ENCODE results near the gene CCDC154. TPM values are rescaled to one million over a fixed set of nuclear protein-coding genes. Genes with fewer than 3 reads are reported as not detected.

CCDC154 gene
- polyA plus RNA-seq, 1 donor (not counting 4 experiments of a cell fraction or from before 2014, with no cell fraction given): 0.46 TPM

- no peaks in the 10 kb centered on the region for H3K4me1 ChIP-seq (ENCODE audit: control insufficient read depth, extremely low read depth, insufficient read depth, low read length)
- no peaks in the 10 kb centered on the region for H4K20me1 ChIP-seq (ENCODE audit: control insufficient read depth, extremely low read depth, insufficient read depth, low read length)
- H3K9me3 ChIP-seq (ENCODE audit: control insufficient read depth, low read depth, low read length): no peaks in the 10 kb centered on the region
- no peak overlapping the region for H3K4me3 ChIP-seq (ENCODE audit: control insufficient read depth in 2 of 3, extremely low read depth in 1 of 3, insufficient read depth in 2 of 3, low read depth in 1 of 3, low read length in 3 of 3)
- FAIRE-seq: no peak
- no peak overlapping the region for H3K9ac ChIP-seq (ENCODE audit: control insufficient read depth, extremely low read depth, insufficient read depth, low read length)
- no peaks in the 10 kb centered on the region for H3K9me1 ChIP-seq (ENCODE audit: control insufficient read depth, extremely low read depth, insufficient read depth, low read length)
- no peak for TF ChIP-seq EZH2 (IDR thresholded peaks at IDR 0.05; ENCODE audit: low read length)
- no peak for TF ChIP-seq CTCF (optimal IDR thresholded peaks at IDR 0.05 in 1 of 3, IDR thresholded peaks at IDR 0.05 in 1 of 3, conservative IDR thresholded peaks at IDR 0.05 in 1 of 3; ENCODE audit: extremely low read depth in 1 of 3, insufficient read depth in 2 of 3, low read length in 3 of 3)
- no peak overlapping the region for H2AFZ ChIP-seq (ENCODE audit: control insufficient read depth, low read length)
- H3K27ac ChIP-seq (ENCODE audit: control insufficient read depth, insufficient read depth, low read length): no peak overlapping the region
- H3K27me3 ChIP-seq (ENCODE audit: control insufficient read depth, extremely low read depth, insufficient read depth, low read length): no peaks in the 10 kb centered on the region
- dilution Hi-C loops (cut with MboI; ENCODE audit: extremely low pct_ligation_motif_present, low sequenced_read_pairs): no loop called here
- DNase-seq (ENCODE audit: low read depth, low spot score): no peak
- no peak overlapping the region for H3K4me2 ChIP-seq (ENCODE audit: control insufficient read depth, extremely low read depth, insufficient read depth, low read depth, low read length)
- H3K36me3 ChIP-seq (ENCODE audit: control insufficient read depth in 2 of 2, extremely low read depth in 1 of 2, insufficient read depth in 2 of 2, low read length in 2 of 2): no peaks in the 10 kb centered on the region
- H3K79me2 ChIP-seq (ENCODE audit: control insufficient read depth, insufficient read depth, low read length): no peaks in the 10 kb centered on the region
These were observed 11.1 kb downstream of the CCDC154 start for GRCh38 chr16:1433263-1433560.

DNA sequence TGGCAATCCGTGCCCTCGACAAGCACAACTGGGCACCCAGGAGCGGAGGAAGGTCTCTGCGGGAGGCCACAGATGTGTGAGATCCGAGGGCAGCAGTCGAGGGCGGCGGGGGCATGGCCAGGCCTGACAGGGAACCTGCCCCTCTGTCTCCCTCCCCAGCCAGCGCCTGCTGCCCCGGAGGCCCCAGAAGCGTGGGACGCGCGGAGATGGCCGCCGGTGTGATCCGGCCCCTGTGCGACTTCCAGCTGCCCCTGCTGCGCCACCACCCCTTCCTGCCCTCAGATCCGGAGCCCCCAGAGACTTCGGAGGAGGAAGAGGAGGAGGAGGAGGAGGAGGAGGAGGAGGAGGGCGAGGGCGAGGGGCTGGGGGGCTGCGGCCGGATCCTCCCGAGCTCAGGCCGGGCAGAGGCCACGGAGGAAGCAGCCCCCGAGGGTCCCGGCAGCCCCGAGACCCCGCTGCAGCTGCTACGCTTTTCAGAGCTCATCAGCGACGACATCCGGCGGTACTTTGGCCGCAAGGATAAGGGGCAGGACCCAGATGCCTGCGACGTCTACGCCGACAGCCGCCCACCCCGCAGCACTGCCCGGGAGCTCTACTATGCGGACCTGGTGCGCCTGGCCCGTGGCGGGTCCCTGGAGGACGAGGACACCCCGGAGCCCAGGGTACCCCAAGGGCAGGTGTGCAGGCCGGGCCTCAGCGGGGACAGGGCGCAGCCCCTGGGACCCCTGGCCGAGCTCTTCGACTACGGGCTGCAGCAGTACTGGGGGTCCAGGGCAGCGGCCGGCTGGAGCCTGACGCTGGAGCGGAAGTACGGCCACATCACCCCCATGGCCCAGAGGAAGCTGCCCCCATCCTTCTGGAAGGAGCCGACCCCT, 11.7 kb downstream of the CCDC154 start:
- Histone ChIP-seq H3K27ac (ENCODE audit: control insufficient read depth, insufficient read depth, low read length) (no peak overlapping the region), H2AFZ (ENCODE audit: control insufficient read depth, low read length) (no peak overlapping the region), H3K4me1 (ENCODE audit: control insufficient read depth, extremely low read depth, insufficient read depth, low read length) (no peaks in the 10 kb centered on the region), H3K9ac (ENCODE audit: control insufficient read depth, extremely low read depth, insufficient read depth, low read length) (no peak overlapping the region), H3K27me3 (ENCODE audit: control insufficient read depth, extremely low read depth, insufficient read depth, low read length) (no peaks in the 10 kb centered on the region), H3K4me3 (ENCODE audit: control insufficient read depth in 2 of 3, extremely low read depth in 1 of 3, insufficient read depth in 2 of 3, low read depth in 1 of 3, low read length in 3 of 3) (no peak overlapping the region), H4K20me1 (ENCODE audit: control insufficient read depth, extremely low read depth, insufficient read depth, low read length) (no peaks in the 10 kb centered on the region), H3K9me3 (ENCODE audit: control insufficient read depth, low read depth, low read length) (no peaks in the 10 kb centered on the region), H3K36me3 (ENCODE audit: control insufficient read depth in 2 of 2, extremely low read depth in 1 of 2, insufficient read depth in 2 of 2, low read length in 2 of 2) (no peaks in the 10 kb centered on the region), H3K79me2 (ENCODE audit: control insufficient read depth, insufficient read depth, low read length) (no peaks in the 10 kb centered on the region), H3K4me2 (ENCODE audit: control insufficient read depth, extremely low read depth, insufficient read depth, low read depth, low read length) (no peak overlapping the region), H3K9me1 (ENCODE audit: control insufficient read depth, extremely low read depth, insufficient read depth, low read length) (no peaks in the 10 kb centered on the region)
- no peak for FAIRE-seq
- TF ChIP-seq EZH2 (IDR thresholded peaks at IDR 0.05; ENCODE audit: low read length) (no peak), CTCF (optimal IDR thresholded peaks at IDR 0.05 in 1 of 3, IDR thresholded peaks at IDR 0.05 in 1 of 3, conservative IDR thresholded peaks at IDR 0.05 in 1 of 3; ENCODE audit: extremely low read depth in 1 of 3, insufficient read depth in 2 of 3, low read length in 3 of 3) (no peak)
- dilution Hi-C loops (cut with MboI; ENCODE audit: extremely low pct_ligation_motif_present, low sequenced_read_pairs): no loop called here
- no peak for DNase-seq (ENCODE audit: low read depth, low spot score)
